Measurements from ENCODE around the gene ROBO4. TPM values are rescaled to one million over a fixed set of nuclear protein-coding genes. Genes with fewer than 3 reads are reported as not detected.

ROBO4 gene
- total and polyA plus RNA-seq, 2 of the 13 experiments (the other 11 are each of a cell fraction or from before 2014, with no cell fraction given) = 0.07 to 1.1 TPM

DNA sequence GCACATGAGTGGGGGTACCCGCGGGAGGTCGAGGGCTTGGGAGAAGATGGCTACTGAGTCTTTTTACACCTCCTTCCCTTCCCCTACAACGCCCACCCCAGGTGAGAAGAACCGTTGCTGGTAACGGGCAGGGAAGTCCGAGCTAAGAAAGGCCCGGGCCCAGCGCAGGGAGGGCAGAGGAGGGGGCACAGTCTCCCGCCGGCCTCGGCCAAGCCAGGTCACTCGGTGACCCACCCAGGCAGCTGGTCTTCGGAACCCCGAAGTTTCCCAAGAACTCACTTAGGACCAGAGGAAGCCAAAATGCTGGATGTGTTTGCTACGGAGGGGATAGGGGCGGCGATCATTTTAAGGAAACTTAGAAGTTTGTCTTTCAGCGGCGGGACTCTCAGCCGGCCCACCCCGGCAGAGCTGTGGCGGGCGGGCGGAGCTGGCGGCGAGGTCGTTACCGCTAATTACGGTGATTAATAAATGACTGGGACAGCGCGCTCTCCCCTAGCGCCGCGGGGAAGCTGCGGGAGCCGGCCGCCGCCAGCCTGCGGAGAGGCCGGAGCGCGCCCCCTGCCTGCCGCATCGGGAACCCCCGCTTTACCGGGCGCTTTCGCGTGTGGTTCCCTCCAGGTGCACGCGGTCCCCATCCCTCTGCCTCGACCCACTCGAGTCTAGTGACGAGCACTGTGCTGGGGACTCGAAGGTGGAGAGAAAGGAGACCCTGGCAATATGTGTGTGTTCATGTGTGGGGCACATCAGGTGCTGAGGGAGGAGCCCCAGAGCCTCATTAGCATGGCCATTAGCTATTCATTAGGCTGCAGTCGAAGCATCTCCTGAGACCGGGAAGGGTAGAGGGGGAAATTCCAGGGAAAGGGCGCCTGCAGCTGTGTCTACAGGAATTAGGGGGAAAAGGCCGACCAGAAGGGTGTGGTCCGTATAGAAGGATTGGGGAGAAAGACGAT lies 31.5 kb downstream of the ROBO4 start (continued):
- TF ChIP-seq, protein P1, sequence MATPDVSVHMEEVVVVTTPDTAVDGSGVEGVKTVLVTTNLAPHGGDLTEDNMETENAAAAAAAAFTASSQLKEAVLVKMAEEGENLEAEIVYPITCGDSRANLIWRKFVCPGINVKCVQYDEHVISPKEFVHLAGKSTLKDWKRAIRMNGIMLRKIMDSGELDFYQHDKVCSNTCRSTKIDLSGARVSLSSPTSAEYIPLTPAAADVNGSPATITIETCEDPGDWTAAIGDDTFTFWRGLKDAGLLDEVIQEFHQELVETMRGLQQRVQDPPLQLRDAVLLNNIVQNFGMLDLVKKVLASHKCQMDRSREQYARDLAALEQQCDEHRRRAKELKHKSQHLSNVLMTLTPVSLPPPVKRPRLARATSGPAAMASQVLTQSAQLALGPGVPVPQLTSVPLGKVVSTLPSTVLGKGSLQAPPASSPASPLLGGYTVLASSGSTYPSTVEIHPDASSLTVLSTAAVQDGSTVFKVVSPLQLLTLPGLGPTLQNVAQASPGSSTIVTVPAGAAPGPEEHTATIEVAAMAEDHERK (CRISPR knock-in tag; IDR thresholded peaks at IDR 0.05; ENCODE audit: low read depth) = no peak
- TF ChIP-seq, protein P2, sequence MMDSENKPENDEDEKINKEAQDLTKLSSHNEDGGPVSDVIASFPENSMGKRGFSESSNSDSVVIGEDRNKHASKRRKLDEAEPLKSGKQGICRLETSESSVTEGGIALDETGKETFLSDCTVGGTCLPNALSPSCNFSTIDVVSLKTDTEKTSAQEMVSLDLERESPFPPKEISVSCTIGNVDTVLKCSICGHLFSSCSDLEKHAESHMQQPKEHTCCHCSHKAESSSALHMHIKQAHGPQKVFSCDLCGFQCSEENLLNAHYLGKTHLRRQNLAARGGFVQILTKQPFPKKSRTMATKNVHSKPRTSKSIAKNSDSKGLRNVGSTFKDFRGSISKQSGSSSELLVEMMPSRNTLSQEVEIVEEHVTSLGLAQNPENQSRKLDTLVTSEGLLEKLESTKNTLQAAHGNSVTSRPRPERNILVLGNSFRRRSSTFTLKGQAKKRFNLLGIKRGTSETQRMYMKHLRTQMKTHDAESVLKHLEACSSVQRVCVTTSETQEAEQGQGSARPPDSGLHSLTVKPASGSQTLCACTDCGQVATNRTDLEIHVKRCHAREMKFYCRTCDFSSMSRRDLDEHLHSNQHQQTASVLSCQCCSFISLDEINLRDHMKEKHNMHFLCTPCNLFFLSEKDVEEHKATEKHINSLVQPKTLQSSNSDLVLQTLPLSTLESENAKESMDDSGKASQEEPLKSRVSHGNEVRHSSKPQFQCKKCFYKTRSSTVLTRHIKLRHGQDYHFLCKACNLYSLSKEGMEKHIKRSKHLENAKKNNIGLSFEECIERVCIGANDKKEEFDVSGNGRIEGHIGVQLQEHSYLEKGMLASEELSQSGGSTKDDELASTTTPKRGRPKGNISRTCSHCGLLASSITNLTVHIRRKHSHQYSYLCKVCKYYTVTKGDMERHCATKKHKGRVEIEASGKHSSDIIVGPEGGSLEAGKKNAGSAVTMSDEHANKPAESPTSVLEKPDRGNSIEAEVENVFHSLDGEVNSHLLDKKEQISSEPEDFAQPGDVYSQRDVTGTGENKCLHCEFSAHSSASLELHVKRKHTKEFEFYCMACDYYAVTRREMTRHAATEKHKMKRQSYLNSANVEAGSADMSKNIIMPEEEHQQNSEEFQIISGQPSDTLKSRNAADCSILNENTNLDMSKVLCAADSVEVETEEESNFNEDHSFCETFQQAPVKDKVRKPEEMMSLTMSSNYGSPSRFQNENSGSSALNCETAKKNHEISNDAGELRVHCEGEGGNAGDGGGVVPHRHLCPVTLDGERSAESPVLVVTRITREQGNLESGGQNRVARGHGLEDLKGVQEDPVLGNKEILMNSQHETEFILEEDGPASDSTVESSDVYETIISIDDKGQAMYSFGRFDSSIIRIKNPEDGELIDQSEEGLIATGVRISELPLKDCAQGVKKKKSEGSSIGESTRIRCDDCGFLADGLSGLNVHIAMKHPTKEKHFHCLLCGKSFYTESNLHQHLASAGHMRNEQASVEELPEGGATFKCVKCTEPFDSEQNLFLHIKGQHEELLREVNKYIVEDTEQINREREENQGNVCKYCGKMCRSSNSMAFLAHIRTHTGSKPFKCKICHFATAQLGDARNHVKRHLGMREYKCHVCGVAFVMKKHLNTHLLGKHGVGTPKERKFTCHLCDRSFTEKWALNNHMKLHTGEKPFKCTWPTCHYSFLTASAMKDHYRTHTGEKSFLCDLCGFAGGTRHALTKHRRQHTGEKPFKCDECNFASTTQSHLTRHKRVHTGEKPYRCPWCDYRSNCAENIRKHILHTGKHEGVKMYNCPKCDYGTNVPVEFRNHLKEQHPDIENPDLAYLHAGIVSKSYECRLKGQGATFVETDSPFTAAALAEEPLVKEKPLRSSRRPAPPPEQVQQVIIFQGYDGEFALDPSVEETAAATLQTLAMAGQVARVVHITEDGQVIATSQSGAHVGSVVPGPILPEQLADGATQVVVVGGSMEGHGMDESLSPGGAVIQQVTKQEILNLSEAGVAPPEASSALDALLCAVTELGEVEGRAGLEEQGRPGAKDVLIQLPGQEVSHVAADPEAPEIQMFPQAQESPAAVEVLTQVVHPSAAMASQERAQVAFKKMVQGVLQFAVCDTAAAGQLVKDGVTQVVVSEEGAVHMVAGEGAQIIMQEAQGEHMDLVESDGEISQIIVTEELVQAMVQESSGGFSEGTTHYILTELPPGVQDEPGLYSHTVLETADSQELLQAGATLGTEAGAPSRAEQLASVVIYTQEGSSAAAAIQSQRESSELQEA (CRISPR knock-in tag; IDR thresholded peaks at IDR 0.05; ENCODE audit: not compliant biosample characterization) = no peak
- no peak for TF ChIP-seq SP2 (CRISPR knock-in tag; IDR thresholded peaks at IDR 0.05)
- 0 out of 2 replicates have a peak, but pooled peaks have one; percentile 34 for TF ChIP-seq HIVEP1 (CRISPR knock-in tag; IDR thresholded peaks at IDR 0.05)
- TF ChIP-seq, protein P3, sequence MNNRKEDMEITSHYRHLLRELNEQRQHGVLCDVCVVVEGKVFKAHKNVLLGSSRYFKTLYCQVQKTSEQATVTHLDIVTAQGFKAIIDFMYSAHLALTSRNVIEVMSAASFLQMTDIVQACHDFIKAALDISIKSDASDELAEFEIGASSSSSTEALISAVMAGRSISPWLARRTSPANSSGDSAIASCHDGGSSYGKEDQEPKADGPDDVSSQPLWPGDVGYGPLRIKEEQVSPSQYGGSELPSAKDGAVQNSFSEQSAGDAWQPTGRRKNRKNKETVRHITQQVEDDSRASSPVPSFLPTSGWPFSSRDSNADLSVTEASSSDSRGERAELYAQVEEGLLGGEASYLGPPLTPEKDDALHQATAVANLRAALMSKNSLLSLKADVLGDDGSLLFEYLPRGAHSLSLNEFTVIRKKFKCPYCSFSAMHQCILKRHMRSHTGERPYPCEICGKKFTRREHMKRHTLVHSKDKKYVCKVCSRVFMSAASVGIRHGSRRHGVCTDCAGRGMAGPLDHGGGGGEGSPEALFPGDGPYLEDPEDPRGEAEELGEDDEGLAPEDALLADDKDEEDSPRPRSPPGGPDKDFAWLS (CRISPR knock-in tag; IDR thresholded peaks at IDR 0.05; ENCODE audit: borderline replicate concordance) = no peak
- TF ChIP-seq, protein P4, sequence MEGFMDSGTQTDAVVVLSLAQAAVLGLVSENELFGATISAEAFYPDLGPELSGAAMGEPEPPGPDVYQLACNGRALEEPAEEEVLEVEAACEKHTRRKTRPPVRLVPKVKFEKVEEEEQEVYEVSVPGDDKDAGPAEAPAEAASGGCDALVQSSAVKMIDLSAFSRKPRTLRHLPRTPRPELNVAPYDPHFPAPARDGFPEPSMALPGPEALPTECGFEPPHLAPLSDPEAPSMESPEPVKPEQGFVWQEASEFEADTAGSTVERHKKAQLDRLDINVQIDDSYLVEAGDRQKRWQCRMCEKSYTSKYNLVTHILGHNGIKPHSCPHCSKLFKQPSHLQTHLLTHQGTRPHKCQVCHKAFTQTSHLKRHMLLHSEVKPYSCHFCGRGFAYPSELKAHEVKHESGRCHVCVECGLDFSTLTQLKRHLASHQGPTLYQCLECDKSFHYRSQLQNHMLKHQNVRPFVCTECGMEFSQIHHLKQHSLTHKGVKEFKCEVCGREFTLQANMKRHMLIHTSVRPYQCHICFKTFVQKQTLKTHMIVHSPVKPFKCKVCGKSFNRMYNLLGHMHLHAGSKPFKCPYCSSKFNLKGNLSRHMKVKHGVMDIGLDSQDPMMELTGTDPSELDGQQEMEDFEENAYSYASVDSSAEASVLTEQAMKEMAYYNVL (CRISPR knock-in tag; IDR thresholded peaks at IDR 0.05; ENCODE audit: borderline replicate concordance) = no peak
- TF ChIP-seq WIZ (CRISPR knock-in tag; IDR thresholded peaks at IDR 0.05) = no peak
- no peak for TF ChIP-seq ARHGAP35 (CRISPR knock-in tag; IDR thresholded peaks at IDR 0.05; ENCODE audit: borderline replicate concordance)
- TF ChIP-seq SOX13 (IDR thresholded peaks at IDR 0.05) = no peak
- no peak for TF ChIP-seq SOX13 (CRISPR knock-in tag; conservative IDR thresholded peaks at IDR 0.05 in 1 of 2, IDR thresholded peaks at IDR 0.05 in 1 of 2)
- TF ChIP-seq HOXA3 (CRISPR knock-in tag; IDR thresholded peaks at IDR 0.05) = no peak
- TF ChIP-seq, protein P5, sequence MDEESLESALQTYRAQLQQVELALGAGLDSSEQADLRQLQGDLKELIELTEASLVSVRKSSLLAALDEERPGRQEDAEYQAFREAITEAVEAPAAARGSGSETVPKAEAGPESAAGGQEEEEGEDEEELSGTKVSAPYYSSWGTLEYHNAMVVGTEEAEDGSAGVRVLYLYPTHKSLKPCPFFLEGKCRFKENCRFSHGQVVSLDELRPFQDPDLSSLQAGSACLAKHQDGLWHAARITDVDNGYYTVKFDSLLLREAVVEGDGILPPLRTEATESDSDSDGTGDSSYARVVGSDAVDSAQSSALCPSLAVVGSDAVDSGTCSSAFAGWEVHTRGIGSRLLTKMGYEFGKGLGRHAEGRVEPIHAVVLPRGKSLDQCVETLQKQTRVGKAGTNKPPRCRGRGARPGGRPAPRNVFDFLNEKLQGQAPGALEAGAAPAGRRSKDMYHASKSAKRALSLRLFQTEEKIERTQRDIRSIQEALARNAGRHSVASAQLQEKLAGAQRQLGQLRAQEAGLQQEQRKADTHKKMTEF (CRISPR knock-in tag; IDR thresholded peaks at IDR 0.05) = peak; percentile 24; the same call in 1 of the 2 replicates

Measured in HepG2 (cell line).